Neural crest cell (in vitro differentiated cells): Measurements from ENCODE around the gene SENP6. TPM values are rescaled to one million over a fixed set of nuclear protein-coding genes. Genes with fewer than 3 reads are reported as not detected.
"Not testable (repeated sequence)": the region's sequence is repeated elsewhere in the genome, so short reads cannot be mapped to it uniquely, and the experiment has no call there.

Experiments used
- DNase-seq: peaks from one replicate; pipeline ENCODE4 v3.0.0; 2021; ENCODE audit warnings: low read depth, mixed read lengths, low spot score
- H3K27ac Mint-ChIP-seq: one replicate; pipeline ENCODE4 v1.8.0; 2021; ENCODE audit warnings: mild to moderate bottlenecking, mixed read lengths; ENCODE audit not compliant: unreplicated experiment
- H3K27me3 Mint-ChIP-seq: 2 replicates; pipeline ENCODE4 v1.8.0; 2021; ENCODE audit warnings: low read depth, mild to moderate bottlenecking, mixed read lengths
- H3K36me3 Mint-ChIP-seq: 2 replicates; pipeline ENCODE4 v1.8.0; 2021; ENCODE audit warnings: low read depth, mild to moderate bottlenecking, mixed read lengths
- H3K4me1 Mint-ChIP-seq: 2 replicates; pipeline ENCODE4 v1.8.0; 2021; ENCODE audit warnings: mixed read lengths
- H3K4me3 Mint-ChIP-seq: one replicate; pipeline ENCODE4 v1.8.0; 2021; ENCODE audit warnings: mild to moderate bottlenecking, mixed read lengths
- H3K9me3 Mint-ChIP-seq: 2 replicates; pipeline ENCODE4 v1.8.0; 2021; ENCODE audit warnings: mixed read lengths
- total RNA-seq: library from RNA; stranded (reverse); gene quantifications from 2 replicates; pipeline ENCODE4 v1.2.1, GENCODE V29; 2021
- TF ChIP-seq, protein P1 (sequence below): fragments of 200-600 bp; sonication (generic); conservative IDR thresholded peaks from 2 replicates; pipeline ENCODE4 v1.5.0; 2021; ENCODE audit warnings: antibody characterized with exemption, mild to moderate bottlenecking

Gene SENP6
- total RNA-seq, 1 donor from 2014 or later, result 96.5 TPM

DNA sequence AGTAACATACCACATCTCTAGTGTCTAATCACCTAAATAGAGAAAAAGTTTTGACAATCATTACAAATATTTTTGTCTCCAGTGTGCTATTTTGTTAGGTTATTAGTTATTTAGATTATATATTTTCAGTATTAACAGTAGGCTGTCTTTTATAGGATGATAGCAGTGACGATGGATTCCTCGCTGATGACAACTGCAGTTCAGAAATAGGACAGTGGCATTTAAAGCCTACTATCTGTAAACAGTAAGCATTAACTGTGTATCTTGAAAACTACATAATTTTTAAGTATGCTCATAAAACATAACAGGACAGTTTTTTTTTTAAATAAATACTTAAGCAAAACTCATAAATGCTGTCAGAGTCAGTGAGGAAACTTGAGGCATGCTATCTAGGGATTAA is 109.5 kb downstream of the SENP6 start:
- H3K27me3 Mint-ChIP-seq, result no peaks in the 10 kb centered on the region
- TF ChIP-seq, protein P1, sequence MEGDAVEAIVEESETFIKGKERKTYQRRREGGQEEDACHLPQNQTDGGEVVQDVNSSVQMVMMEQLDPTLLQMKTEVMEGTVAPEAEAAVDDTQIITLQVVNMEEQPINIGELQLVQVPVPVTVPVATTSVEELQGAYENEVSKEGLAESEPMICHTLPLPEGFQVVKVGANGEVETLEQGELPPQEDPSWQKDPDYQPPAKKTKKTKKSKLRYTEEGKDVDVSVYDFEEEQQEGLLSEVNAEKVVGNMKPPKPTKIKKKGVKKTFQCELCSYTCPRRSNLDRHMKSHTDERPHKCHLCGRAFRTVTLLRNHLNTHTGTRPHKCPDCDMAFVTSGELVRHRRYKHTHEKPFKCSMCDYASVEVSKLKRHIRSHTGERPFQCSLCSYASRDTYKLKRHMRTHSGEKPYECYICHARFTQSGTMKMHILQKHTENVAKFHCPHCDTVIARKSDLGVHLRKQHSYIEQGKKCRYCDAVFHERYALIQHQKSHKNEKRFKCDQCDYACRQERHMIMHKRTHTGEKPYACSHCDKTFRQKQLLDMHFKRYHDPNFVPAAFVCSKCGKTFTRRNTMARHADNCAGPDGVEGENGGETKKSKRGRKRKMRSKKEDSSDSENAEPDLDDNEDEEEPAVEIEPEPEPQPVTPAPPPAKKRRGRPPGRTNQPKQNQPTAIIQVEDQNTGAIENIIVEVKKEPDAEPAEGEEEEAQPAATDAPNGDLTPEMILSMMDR, result no peak

DNA sequence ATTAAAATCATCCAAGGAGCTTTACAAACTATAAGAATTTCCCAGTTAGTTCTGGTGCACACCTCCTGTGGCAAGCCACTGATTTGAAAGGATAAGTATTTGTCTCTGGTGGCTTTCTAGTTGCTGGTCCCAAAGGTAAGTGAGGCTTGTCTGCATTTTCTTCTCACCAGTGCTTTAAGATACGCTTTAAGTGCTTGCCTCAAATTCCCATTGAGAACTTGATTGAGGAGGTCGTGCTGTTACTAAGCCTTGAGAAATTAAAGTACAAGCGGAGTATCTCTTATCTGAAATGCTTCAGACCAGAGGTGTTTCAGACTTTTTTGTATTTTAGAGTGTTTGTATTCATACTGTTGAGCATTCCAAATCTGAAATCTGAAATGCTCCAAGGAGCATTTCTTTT is 117.5 kb downstream of the SENP6 start:
- Mint-ChIP-seq H3K4me3 (no peak overlapping the region), H3K36me3 (peaks cover 8% of the 10 kb centered on the region), H3K4me1 (no peaks in the 10 kb centered on the region), H3K27me3 (no peaks in the 10 kb centered on the region), H3K9me3 (no peaks in the 10 kb centered on the region), H3K27ac (no peak overlapping the region)
- TF ChIP-seq, protein P1, result no peak
- DNase-seq, result no peak

More for the DNA sequence above, 109.5 kb downstream of the SENP6 start:
- Mint-ChIP-seq H3K36me3 (peaks cover 19% of the 10 kb centered on the region), H3K9me3 (no peaks in the 10 kb centered on the region), H3K4me1 (no peaks in the 10 kb centered on the region), H3K27ac (no peak overlapping the region), H3K4me3 (no peak overlapping the region)
- DNase-seq, result no peak

DNA sequence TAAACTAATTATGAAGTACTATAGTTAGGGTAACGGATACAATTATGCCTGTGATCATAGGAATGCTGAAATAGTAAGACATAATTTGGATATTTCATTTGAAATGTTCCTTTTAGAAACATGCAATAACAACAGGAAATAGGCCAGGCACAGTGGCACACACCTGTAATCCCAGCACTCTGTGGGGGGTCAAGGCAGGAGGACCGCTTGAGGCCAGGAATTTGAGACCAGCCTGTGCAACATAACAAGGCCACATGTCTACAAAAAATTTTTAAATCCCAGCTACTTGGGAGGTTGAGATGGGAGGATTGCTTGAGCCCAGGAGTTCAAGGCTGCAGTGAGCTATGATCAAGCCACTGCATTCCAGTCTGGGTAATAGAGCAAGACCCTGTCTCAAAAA is 121.7 kb downstream of the SENP6 start:
- Mint-ChIP-seq H3K36me3 (no peaks in the 10 kb centered on the region), H3K4me3 (no peak overlapping the region), H3K27ac (no peak overlapping the region), H3K27me3 (no peaks in the 10 kb centered on the region), H3K9me3 (no peaks in the 10 kb centered on the region), H3K4me1 (no peaks in the 10 kb centered on the region)
- DNase-seq, result no peak
- TF ChIP-seq, protein P1, result no peak

DNA sequence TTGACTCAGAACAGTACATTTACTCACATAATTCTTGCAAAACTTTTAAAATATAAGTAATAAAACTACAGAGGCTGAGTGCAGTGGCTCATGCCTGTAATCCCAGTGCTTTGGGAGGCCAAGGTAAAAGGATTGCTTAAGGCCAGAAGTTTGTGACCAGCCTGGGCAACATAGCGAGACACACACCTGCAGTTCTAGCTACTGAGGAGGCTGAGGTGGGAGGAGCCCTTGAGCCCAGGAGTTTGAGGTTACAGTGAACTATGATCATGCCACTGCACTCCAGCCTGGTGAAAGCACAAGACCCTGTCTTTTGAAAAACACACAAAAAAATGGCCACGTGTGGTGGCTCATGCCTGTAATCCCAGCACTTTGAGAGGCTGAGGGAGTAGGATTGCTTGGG is 125.5 kb downstream of the SENP6 start:
- no peaks in the 10 kb centered on the region for H3K4me1 Mint-ChIP-seq
- H3K9me3 Mint-ChIP-seq, result no peaks in the 10 kb centered on the region
- H3K27ac Mint-ChIP-seq, result no peak overlapping the region
- no peaks in the 10 kb centered on the region for H3K36me3 Mint-ChIP-seq
- TF ChIP-seq, protein P1, result no peak
- H3K27me3 Mint-ChIP-seq, result no peaks in the 10 kb centered on the region
- H3K4me3 Mint-ChIP-seq, result no peak overlapping the region
- no peak for DNase-seq

DNA sequence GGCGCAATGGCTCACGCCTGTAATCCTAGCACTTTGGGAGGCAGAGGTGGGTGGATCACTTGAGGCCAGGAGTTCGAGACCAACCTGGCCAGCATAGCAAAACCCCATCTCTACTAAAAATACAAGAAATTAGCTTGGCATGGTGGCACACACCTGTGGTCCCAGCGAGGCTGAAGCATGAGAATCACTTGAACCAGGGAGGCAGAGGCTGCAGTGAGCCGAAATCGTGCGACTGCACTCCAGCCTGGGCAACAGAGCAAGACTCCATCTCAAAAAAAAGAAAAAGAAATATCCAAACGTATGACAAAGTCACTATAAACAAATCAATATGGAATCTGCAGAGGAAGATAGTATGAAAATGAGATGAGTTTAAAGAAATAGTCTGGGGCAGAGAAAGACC is 129.3 kb downstream of the SENP6 start:
- not testable (repeated sequence) for H3K36me3 Mint-ChIP-seq, H3K4me1 Mint-ChIP-seq, H3K27me3 Mint-ChIP-seq, H3K4me3 Mint-ChIP-seq, DNase-seq, H3K27ac Mint-ChIP-seq, H3K9me3 Mint-ChIP-seq

DNA sequence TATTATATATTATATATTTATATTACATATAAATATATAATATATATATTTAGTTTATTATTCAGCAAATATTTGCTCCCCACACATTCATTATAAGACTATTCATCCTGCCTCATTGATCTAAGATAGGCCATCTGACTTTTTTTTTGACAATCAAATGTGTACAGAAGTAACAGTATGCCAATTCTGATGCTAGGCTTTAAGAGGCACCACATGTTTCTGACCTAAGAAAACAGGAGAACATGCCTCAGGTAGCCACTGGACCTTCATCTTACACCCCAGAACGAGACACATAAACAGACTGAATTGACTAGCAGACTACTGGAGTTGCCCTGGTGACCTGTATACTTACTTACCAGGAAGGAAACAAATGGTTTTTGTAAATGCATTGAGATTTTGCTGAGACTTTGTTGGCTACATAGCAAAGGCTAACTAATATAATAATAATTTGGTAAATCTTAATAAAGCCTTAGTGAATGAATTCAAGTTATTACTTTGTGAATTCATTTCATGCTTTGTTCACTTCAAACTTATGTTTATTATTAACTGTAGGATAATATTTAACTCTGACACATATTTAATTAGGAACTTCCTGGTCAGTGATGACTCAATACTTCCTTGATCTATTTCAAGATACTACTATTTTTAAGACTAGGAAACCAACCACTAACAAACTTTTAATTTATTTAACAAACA is 134.0 kb downstream of the SENP6 start:
- DNase-seq, result no peak
- Mint-ChIP-seq H3K4me1 (peaks cover 4% of the 10 kb centered on the region), H3K9me3 (no peaks in the 10 kb centered on the region), H3K27ac (no peak overlapping the region), H3K4me3 (no peak overlapping the region), H3K27me3 (no peaks in the 10 kb centered on the region), H3K36me3 (no peaks in the 10 kb centered on the region)
- TF ChIP-seq, protein P1, result no peak
